SHP77 (cell line): ENCODE results near the gene TOP1.
"Not testable (repeated sequence)": the region's sequence is repeated elsewhere in the genome, so short reads cannot be mapped to it uniquely, and the experiment has no call there.

Source experiments
- DNase-seq, 2 experiments: peaks; one replicate each; lab custom pipeline; 2025; lab: John Stamatoyannopoulos, UW

TOP1 gene

GRCh38 chr20:41095110-41095969 is 66.7 kb downstream of the TOP1 start:
- peak; percentile 21 to 25 for DNase-seq

- DNase-seq: no peak
Measured at GRCh38 chr20:41098703-41099250, 70.2 kb downstream of the TOP1 start.

- DNase-seq: no peak
Measured at GRCh38 chr20:41100001-41100480, 71.4 kb downstream of the TOP1 start.

- DNase-seq: no peak
Measured at GRCh38 chr20:41101660-41102059, 73.0 kb downstream of the TOP1 start.

- DNase-seq: no peak
Measured at GRCh38 chr20:41108531-41108930, 79.9 kb downstream of the TOP1 start.

GRCh38 chr20:41110012-41110411 is 81.4 kb downstream of the TOP1 start:
- no peak for DNase-seq

- DNase-seq: no peak
Measured at GRCh38 chr20:41110930-41111577, 82.4 kb downstream of the TOP1 start.

- DNase-seq: no peak
Measured at GRCh38 chr20:41111578-41111951, 82.9 kb downstream of the TOP1 start.

GRCh38 chr20:41116282-41116956 is 87.8 kb downstream of the TOP1 start:
- DNase-seq: no peak

- DNase-seq: not testable (repeated sequence)
Measured at GRCh38 chr20:41118159-41118558, 89.5 kb downstream of the TOP1 start.

GRCh38 chr20:41118632-41119031 is 90.0 kb downstream of the TOP1 start:
- no peak for DNase-seq

- no peak for DNase-seq
Measured at GRCh38 chr20:41119614-41120561, 91.3 kb downstream of the TOP1 start.

GRCh38 chr20:41121399-41121798 is 92.8 kb downstream of the TOP1 start:
- DNase-seq: no peak

- DNase-seq: no peak
Measured at GRCh38 chr20:41123631-41124030, 95.0 kb downstream of the TOP1 start.

- DNase-seq: no peak
Measured at GRCh38 chr20:41124451-41125094, 96.0 kb downstream of the TOP1 start.

- DNase-seq: no peak
Measured at GRCh38 chr20:41125530-41126457, 97.2 kb downstream of the TOP1 start.

- DNase-seq: no peak
Measured at GRCh38 chr20:41126719-41127118, 98.1 kb downstream of the TOP1 start.

GRCh38 chr20:41128317-41128716 is 99.7 kb downstream of the TOP1 start:
- DNase-seq: not testable (repeated sequence)

GRCh38 chr20:41131594-41132387 is 103.2 kb downstream of the TOP1 start:
- no peak for DNase-seq
